GM19043 (cell line): ENCODE data around the gene PAK1.
"Not testable (repeated sequence)": the region's sequence is repeated elsewhere in the genome, so short reads cannot be mapped to it uniquely, and the experiment has no call there.

Source experiments
- ATAC-seq: cut with Tn5 transposase; IDR thresholded peaks from one replicate; pipeline ENCODE4 v1.9.1; 2021; ENCODE audit warnings: low read depth; ENCODE audit not compliant: unreplicated experiment

The PAK1 gene

DNA sequence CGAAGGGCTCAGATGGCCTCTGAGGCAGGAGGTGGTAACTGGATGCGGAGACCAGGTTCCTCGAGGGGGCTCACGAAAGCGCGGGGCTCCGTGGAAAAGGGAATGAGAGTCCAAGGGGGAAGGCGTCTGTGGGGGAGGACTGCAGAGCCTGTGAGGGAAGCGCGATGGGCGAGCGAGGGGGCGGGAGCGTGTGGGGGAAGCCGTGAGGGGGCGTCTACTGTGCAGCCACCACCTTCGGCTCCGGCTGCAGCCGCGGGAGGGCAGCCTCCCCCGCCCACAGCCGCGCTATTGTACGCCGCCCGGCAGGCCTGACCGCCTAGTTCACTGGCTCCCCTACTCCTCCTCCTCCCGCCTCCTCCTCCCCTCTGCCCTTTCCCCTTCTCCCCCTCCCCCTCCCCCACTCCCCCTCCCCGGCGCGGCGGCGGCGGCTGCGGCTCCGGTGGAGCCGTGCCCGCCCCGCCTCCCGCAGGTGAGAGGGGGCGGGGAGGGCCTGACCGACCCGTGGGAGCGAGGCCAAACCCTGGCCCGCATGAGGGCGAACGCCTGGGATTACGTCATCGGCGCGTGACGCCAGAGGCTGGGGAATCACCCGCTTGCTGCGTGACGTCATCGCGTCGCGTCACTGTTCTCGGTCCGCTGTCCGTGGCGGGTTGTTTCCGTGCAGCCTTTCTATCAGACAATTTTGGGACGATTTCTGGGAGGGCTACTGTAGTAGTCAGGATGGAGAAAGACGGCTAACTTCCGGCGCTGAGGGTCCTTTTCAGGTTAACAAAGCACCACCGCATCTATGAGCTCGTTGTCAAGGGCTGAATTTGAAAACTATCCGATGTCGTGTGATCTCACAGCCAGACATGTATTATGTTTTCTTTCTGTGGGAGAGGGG lies at the start of gene PAK1:
TSS of gene PAK1 (minus strand) at position 294 of the 883 bp plus-strand sequence. CDS start 81,574 bp downstream, outside the sequence.
- ATAC-seq, result peak; percentile 57

DNA sequence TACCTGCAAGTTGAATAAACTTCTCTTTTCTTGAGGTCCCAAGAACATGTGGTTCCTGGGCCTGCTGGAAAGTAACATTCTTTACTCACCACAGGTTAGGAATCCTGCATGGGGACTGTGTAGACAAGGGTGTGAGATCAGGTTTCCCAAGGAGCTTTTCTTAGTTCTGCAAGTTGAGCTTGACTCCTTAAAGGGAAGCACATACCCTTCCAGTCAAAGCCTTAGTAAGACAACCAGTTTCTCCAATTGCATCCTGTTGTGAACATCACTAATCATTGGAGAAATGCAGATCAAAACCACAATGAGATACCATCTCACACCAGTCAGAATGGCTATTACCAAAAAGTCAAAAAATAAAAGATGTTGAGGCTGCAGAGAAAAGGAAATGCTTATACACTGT lies 48.3 kb upstream of the PAK1 start:
- no peak for ATAC-seq

DNA sequence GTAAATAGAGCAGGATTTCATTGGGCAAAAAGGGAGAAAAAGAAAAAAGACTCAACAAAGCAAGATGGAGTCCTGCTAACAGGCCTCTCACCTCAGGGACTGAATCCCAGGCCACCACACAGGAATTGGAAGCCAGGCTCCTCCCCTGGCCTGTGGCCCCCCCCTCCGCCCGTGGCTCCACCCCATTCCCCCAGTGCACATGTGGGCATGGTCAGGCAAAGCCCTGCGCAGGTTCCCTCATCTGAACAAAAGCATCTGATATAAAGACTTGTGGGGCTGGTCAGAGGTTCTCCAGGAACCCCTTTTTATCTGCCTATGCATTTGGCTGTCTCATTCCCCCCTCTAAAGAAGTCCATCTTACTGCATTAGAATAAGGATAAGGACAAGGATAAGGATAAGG lies 46.0 kb upstream of the PAK1 start:
- no peak for ATAC-seq

DNA sequence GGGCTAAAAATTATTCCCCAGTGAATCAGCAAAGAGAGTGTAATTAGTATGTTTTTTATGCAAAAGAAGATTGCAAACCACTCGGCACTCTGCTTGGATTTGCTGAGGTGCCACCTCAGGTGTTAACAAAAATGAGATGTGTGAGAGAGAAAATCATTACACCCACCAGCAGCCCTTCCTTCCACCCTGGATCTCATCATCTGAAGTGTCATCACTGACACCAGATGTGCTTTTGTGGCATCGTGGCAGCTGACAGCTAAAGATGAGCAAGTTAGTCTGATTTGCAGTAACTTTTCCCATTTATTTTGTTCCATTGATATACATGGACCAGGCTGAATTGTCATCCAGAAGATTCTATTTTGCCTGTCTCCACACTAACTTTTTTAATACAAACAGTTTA lies 44.6 kb upstream of the PAK1 start:
- no peak for ATAC-seq

DNA sequence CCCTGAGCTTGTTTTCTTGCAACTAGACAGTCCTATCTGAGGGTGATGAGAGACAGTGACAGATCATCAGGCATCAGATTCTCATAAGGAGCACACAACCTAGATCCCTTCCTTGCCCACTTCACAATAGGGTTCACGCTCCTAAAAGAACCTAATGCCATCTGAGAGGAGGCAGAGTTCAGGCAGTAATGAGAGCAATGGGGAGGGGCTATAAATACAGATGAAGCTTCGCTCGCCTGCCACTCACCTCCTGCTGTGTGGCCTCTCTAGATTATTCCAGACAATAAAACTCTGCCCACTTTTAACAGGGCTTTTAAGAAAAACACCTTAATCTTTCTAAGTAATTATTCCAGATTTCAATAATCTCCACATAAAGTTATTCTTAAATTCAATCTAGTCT lies 43.9 kb upstream of the PAK1 start:
- no peak for ATAC-seq

DNA sequence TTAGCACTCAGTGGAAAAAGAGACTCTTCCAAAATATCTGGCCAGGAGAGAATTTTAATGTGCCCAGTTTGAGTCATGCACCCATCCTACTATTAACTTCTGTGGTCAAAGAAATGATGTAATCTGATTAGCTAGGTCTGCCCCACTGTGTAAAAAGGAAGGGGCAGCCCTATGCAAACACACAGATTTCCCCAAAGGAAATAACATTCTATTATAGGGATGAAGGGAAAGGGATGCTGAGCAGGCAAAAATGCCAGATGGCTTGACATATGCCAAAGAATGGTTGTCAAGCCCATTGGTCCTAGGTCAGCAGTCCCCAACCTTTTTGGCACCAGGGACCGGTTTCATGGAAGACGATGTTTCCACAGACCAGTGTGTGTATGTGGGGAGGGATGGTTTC lies 43.3 kb upstream of the PAK1 start:
- ATAC-seq, result no peak

DNA sequence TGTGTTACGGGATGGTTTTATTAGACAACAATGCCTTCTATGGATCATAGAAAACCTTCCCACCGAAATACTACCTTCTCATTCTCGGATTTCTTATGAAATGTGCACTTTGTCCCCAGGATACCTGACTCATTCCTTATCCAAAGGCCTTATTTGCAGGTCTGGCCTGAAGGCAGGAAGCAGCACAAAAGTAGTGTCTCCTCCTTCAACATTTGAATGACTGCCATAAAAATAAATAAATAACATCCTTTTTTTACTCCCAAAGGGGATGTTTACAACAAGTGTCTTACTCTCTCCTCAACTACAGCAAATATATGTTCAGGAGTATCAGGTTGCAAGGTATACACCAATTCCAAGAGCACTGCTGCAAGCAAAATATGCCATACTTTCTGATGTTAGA lies 41.6 kb upstream of the PAK1 start:
- no peak for ATAC-seq

DNA sequence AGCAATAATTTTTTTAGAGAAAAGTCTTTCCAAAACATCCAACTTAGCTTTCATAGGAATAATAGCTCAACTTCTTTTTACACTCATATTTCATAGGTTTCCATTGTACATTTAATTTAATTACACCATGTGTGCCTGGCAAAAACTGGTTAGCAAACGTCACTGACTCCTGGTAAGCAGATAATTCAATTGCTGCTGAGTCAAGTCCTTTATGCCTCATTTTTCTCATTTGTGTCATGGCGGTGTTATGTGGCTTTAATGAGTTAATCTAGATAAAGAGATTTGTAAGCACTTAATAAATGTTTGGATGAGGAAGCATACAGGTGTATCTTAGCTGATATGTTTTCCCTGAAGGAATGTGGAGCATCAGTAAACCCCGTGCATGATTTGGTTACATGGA lies 41.2 kb upstream of the PAK1 start:
- no peak for ATAC-seq

DNA sequence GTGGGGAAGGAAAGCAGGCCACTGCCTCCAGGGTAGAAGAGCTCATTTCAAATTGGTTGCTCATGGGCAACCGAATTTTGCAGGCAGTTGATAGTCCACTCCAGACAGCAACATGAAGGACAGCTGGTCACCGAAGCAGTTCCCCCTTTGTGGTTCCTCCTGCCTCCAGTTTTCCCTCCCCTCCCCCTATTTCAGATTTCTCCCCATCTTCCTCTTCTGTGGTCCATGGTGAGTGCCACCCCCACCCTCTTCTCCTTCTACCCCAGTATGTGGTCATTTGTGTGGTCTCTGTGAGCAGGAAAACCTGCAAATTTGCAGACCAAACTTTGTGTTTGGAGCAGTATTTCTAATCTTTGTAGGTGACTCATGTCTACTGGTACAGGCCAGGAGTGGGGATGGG lies 38.2 kb upstream of the PAK1 start:
- no peak for ATAC-seq

DNA sequence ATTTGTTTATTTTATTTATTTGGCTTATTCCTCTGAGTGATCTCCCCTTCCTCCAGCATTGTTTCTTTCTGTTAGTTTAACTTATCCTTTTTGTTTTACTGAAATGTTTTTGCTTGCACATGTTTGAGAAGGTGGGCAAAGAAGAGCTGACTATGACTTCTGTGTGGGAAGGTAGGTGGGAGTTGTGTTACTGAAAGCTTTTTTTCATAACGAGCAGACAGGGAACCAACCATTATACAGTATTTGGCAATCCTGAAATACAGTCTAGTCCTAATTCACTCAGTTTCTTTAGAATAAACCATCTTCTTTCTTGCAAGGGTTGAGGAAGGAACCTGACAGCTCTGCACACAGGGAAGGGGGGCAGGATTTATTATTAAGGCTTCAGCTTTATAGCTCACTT lies 37.0 kb upstream of the PAK1 start:
- ATAC-seq, result no peak

DNA sequence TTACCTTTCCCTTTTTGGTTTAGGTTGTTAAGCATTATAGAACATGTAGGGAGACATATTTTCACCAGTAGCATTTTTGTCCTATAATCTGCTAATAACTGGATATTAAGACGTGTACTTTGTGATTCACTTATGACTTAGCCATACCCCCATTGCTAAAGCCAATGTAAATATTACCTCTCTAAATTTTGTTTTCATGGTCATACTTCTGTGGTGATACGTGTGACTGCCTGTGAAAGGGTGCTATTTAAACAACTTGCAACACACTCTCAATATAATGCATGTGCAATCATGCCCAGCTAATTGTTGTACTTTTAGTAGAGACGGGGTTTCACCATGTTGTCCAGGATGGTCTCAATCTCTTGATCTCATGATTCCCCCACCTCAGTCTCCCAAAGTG lies 36.2 kb upstream of the PAK1 start:
- ATAC-seq, result no peak

DNA sequence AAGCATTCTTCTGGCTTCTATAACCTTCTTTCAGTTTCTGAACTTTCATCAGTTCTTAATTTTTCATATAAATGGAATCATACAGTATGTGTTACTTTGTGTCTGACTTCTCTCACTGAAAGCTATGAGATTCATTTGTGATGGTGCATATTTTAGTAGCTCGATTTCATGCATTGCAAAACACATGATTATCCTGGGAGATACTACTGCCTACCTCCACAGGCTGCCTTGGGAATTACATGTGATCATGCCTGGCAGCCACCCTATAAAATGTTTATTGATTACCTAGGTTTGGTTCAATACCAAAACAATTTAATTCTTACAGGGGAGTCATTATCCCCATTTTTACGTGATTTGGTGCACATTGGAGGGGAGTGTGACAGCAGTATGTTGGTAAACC lies 34.1 kb upstream of the PAK1 start:
- ATAC-seq, result no peak

DNA sequence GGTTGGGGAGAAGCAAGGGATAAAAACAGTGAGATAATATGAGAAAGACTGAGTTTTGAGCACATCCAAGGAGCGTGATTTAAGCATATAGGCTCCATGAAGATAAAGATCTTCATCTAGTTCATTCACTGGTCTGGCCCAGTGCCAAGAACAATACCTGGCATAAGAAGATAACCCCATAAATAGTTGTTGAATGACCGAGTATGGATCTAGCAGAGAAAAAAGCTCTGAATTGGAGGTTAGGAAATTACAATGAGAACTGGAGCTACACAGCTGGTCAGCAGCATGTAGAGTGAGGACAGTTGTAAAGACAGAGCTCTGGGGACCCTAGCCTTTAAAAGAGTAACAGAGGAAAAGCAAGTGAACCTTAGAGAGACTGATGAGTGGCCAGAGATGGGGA lies 33.0 kb upstream of the PAK1 start:
- no peak for ATAC-seq

DNA sequence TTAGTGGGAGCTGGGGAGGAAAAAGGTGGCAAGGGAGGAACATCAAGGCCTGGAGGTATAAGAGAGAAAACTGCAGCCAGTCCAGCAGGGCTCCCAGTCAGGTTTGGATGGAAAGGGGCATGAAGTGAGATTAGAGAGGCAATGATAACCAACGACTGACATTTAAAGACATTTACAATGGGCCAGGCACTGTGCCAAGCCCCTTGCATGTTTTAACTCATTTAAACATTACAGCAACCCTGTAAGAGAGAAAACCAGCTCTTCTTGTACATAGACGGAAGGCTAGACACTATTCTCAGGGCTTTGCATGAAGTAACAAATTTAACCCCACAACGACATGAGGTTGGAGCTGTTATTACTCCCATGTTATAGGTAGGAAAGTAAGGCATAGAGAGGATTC lies 32.1 kb upstream of the PAK1 start:
- ATAC-seq, result no peak

DNA sequence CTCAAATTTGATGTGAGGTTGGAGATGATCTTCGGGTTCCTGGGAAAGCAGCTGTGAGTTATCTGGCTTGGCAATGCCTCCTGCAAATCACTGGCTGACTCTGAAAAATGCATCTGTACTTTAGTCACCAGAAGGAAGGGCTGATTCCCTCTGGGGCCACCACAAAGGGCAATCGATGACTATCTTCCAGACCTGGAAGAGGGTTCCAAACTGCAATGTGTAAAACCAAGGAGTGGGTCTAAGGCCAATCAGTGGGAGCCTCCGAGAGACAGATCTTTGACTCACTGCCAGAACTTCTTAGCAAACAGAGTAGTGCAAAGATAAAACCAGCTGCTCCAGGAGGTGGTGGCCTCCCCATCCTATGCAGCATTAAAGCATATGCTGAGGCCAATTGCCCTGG lies 29.1 kb upstream of the PAK1 start:
- ATAC-seq, result no peak

DNA sequence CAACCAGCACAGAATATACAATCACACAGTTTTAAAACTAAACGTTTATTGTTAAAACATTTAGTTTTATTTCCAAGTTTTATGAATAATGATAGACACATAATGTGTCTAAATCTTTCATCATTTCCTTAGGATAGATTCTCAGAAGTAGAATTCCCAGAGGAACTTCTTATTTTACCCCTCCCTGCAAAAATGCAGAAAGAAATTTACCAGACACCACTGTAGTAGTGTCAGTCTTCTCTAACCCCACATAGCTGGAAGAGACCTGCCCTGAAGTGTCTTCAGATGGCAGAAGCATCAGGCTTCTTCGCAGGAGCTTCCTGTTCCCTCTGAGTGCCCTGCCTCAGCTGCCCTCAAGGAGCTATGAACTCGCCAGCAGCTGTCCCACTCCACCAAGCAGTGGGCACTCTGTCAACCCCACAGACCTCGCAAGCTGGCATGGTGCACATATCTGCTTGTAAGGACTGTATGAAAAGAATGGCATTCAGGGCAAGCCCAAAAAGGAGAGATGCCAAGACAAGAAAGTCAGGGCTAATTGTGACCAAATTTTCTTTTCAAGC lies 28.5 kb upstream of the PAK1 start:
- no peak for ATAC-seq

DNA sequence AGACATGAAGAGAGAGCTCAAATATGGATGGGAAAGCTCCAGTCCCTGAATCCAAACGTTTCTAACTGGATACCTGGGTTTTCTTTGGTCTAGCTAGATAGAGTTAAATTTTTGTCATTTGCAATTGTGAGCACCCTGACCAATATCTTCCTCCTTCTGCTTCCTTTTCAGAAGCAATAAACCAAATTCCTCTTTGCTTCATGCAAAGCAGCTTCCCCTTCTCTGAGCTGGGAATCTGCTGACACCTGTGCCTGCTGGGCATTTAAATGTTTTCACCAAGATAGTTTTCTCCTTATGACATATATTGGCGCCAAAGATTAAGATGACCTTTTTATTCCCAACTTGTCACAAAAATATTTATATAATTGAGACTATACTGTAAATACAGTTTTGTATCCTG lies 27.9 kb upstream of the PAK1 start:
- ATAC-seq, result no peak

DNA sequence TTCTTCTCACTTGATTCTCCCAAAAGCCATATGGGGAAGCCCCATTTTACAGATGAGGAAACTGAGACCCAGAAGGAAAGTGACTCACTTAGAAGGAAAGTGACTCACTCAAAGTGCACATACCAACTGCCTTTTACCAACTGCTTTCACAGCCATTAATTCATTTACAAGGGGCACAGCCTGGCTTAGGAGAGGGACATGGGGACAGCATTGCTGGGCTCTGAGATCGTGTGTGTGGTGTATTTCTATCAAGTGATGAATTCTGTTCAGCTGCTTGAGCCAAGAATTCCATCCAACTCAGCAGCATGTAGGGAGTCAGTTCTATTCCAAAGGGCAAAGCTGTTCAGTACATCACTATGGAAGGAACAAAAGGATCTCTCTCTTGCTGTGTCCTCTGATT lies 23.5 kb upstream of the PAK1 start:
- ATAC-seq, result no peak

DNA sequence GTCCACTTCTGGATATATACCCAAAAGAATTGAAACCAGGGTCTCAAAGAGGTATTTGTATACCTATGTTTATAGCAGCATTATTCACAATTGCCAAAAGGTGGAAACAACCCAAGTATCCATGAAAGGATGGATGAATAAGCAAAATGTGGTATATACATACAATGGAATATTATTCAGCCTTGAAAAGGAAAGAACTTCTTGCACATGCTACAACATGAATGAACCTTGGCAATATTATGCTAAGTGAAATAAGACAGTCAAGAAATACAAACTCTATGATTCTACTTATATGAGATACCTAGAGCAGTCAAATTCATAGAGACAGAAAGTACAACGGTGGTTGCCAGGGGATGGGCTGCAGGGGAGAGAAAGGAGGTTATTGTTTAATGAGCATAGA lies 21.6 kb upstream of the PAK1 start:
- ATAC-seq, result no peak

DNA sequence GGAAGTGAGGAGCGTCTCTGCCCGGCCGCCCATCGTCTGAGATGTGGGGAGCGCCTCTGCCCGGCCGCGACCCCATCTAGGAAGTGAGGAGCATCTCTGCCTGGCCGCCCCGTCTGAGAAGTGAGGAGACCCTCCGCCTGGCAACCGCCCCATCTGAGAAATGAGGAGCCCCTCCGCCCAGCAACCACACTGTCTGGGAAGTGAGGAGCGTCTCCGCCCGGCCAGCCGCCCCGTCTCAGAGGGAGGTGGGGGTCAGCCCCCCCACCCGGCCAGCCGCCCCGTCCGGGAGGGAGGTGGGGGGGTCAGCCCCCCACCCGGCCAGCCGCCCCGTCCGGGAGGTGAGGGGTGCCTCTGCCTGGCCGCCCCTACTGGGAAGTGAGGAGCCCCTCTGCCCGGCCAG lies 16.1 kb upstream of the PAK1 start:
- ATAC-seq, result not testable (repeated sequence)

DNA sequence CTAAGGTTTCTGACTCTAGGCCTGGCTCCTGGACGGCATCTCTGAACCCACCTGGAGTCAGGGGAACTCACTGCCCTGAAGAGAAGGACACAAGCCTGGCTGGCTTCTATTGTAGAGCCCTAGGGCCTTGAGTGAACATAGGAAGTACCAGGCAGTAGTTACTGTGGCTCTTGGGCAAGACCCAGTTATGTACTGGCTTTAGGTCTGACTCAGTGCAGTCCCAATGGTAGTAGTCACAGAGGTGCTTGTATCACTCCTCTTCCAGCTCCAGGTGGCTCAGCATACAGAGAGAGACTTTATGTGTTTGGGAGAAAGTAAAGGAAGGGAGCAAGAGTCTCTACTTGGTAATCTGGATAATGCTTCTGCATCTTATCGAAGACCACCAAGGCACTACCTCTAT lies 13.9 kb upstream of the PAK1 start:
- no peak for ATAC-seq

DNA sequence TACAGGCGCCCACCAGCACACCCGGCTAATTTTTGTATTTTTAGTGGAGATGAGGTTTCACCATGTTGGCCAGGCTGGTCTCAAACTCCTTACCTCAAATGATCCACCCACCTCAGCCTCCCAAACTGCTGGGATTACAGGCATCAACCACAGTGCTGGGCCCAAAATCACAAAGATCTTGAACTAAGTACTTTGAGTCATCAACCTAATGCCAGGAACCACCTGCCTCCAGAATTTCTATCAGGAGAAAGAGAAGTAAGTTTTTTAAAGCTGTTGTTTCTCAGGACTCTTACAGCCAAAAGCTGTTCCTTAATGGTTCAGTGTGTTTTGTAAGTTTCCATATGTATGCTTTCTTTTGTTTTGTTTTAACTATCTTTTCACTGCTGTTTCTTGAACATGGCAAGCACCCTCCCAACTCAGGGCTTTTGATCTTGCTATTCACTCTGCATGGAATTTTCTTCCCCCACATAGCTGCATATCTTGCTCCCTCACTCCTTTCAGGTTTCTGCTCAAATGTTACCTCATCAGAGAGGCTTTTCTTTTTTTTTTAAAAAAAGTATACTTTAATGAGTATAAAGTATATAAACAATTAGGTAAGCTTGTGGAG lies 6.0 kb upstream of the PAK1 start:
- no peak for ATAC-seq
